GM18507 (cell line): ENCODE measurements around the gene PUS1.
"Not testable (repeated sequence)": the region's sequence is repeated elsewhere in the genome, so short reads cannot be mapped to it uniquely, and the experiment has no call there.

Source experiments
- DNase-seq: peaks from one replicate; pipeline ENCODE4 v3.0.0; 2011; ENCODE audit warnings: low read depth; ENCODE audit not compliant: insufficient read length; ENCODE audit errors: extremely low spot score
- FAIRE-seq: peaks from 2 replicates; lab custom pipeline; 2011; peaks lifted over from hg19 to GRCh38; lab: Jason Lieb, UNC

PUS1 gene

DNA sequence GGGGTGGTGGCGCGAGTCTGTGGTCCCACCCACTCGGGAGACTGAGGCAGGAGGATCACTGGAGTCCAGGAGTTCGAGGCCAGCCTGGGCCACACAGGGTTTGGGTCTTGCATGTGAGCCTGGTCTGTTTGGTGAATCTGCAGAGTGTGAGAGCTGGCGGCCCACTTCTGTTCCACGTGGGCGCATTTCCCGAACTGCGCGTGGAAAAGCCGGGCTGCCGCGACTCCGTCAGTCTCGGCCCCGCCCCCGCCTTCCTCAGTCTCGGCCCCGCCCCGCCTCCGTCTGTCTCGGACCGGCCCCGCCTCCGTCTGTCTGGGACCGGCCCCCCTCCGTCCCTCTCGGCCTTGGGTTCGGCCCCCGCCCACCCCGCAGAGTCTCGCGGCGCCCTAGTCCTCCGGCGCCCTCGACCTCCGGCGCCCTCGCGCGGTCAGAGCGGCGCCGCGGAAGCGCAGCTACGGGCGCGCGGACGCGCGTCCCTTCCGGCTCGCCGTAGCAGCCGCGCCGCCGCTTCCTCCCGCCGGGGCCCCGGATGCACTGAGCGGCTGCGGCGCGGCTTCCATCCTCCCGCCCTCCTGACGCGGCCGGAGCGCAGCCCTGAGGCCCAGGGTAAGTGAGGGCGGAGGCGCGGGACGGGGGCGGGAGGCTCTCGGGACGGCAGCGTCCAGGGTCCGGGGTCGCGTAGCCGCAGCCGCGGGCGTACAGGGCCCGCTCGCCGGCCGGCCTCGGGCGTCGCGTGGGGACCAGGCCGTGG, 20.5 kb downstream of the PUS1 start, which contains the start of gene EP400:
Gene EP400, plus strand, starts transcription at position 512 of the 751 bp plus-strand sequence. CDS start 10,678 bp downstream, outside the sequence.
- DNase-seq (peak; percentile 95), FAIRE-seq (peak; percentile 87)

DNA sequence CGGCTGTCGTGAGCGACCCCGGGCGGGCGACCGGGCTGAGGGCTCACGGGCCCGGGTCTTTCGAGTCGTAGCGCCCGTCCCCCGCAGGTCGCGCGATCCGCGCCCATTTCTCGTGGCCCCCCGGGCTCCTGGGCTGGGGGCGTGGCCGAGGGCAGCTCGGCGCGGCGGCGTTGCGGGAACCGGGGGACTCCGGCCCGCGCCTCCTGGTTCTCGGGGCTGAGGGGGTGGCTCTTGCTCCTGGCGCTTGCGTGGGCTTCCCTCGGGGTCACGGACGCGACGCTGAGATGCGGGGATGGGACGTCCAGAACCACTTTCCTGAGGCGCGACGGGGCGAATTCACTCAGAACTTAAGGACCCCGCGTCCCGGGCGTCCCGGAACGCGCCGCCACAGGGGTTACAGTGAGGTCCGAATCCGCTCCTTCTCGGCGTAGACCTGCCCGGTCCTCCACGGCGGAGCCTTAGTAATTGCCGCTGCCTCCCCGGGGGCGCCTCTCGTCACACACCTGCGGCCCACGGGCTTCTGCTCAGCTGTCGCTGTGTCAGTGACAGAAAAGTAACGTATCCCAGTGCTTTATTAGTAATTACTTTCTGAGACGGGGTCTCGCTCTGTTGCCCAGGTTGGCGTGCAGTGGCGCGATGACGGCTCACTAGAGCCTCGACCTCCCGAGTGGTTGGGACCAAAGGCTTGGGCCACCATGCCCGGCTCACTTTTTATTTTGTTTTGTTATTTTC, 21.3 kb downstream of the PUS1 start:
- DNase-seq (no peak), FAIRE-seq (no peak)

DNA sequence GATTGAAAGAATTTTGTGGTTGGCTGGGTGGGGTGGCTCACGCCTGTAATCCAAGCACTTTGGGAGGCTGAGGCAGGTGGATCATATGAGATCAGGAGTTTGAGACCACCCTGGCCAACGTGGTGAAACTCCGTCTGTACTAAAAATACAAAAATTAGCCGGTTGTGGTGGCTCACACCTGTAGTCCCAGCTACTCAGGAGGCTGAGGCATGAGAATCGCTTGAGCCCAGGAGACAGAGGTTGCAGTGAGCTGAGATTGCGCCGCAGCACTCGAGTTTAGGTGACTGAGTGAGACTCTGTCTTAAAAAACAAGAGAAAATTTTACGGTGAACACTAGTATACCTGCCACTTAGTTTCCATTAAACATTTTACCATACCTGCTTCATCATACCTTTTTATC, 24.7 kb downstream of the PUS1 start:
- FAIRE-seq, DNase-seq: not testable (repeated sequence)

DNA sequence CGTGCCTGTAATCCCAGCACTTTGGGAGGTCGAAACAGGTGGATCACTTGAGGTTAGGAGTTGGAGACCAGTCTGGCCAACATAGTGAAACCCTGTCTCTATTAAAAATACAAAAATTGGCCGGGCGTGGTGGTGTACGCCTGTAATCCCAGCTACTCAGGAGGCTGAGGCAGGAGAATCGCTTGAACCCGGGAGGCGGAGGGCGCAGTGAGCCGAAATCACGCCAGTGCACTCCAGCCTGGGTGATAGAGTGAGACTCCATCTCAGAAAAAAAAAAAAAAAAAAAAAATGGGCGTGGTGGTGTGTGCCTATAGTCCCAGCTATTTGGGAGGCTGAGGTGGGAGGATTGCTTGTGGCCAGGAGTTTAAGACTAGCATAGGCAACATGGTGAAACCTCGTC, 25.4 kb downstream of the PUS1 start:
- DNase-seq, FAIRE-seq: not testable (repeated sequence)

DNA sequence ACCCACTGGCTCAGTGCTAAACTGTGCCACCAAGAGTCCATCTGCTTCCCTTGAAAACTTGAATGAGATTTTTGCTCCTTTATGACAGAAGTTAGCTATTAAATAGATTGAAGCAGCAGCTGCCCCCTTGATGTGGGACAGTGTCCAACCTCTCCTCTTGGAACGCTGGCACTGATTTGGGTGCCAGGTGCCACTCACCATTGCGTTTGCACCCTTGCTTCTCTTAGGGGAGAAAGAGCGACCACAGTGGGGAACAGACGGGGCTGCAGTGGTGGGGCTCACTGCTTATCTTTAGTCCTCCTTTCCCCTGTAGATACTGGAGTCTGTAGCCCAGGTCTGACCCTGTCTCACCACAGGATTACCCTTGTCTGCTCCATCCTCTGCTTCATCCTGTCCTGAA, 30.0 kb downstream of the PUS1 start:
- no peak for DNase-seq
- no peak for FAIRE-seq

DNA sequence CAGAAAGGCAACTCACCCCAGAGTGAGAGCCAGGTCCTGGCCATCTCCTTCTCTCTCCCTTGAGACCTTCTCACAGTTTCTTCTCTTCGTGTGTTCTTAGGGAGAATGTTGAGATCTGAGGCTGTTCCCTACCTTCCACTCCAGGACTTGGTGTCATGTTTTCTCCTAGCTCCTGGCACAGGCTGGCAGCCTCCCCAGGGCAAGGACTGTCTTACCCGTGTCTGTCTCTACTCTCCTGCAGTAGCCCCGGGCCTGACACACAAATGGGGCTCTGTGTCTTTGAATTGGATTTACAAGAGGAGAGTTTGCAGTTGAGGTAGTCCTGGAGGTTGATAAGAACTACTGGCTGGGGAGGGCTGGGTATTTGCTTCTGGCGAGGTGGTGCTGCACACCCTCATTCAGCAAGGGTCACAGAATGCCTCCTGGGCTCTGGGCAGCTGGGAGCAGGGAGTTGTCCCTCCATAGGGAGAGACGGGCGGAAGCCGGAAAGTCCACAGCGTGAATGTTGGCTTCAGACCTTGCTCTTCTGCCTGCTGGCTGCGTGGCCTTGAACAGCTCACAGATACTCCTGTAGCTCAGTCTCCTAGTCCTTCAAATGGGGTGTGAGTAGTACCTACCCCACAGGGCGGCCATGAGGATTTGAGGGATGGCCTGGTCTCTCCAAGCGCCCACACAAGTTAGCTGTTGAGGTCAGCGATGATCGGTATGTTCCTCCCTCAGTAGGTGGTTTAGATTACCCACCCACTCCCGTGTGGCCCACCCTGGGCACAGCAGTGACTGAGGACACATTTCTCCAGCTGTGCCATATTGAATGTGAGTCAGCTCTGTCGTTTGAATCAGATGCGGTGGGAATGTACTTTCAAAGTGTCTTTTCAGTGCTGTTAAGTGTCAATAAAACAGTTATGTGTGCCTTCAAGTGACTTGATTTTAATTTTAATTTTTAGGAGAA, 30.8 kb downstream of the PUS1 start:
- FAIRE-seq (no peak), DNase-seq (no peak)

DNA sequence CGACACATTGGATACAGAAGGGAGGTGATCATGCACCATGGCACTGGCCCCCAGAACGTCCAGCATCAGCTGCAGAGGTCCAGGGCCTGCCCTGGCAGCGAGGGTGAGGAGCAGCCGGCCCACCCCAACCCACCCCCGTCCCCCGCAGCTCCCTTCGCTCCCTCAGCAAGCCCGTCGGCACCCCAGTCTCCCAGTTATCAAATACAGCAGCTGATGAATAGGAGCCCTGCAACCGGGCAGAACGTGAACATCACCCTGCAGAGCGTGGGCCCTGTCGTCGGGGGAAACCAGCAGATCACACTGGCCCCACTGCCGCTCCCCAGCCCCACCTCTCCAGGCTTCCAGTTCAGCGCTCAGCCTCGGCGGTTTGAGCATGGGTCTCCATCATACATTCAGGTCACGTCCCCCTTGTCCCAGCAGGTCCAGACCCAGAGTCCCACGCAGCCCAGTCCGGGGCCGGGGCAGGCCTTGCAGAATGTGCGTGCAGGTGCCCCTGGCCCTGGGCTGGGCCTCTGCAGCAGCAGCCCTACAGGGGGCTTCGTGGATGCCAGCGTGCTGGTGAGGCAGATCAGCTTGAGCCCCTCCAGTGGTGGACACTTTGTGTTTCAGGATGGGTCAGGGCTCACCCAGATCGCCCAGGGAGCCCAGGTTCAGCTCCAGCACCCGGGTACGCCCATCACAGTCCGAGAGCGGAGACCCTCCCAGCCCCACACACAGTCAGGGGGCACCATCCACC, 31.7 kb downstream of the PUS1 start:
- not testable (repeated sequence) for FAIRE-seq

DNA sequence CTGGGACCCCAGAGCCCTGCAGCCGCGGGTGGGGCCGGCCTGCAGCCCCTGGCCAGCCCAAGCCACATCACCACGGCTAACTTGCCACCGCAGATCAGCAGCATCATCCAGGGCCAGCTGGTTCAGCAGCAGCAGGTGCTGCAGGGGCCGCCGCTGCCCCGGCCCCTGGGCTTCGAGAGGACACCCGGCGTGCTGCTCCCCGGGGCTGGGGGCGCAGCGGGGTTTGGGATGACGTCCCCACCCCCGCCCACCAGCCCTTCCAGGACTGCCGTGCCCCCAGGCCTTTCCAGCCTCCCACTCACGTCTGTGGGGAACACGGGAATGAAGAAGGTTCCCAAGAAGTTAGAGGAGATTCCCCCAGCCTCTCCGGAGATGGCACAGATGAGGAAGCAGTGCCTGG, 32.3 kb downstream of the PUS1 start:
- not testable (repeated sequence) for FAIRE-seq, DNase-seq

More for the DNA sequence above, 31.7 kb downstream of the PUS1 start:
- DNase-seq = not testable (repeated sequence)

DNA sequence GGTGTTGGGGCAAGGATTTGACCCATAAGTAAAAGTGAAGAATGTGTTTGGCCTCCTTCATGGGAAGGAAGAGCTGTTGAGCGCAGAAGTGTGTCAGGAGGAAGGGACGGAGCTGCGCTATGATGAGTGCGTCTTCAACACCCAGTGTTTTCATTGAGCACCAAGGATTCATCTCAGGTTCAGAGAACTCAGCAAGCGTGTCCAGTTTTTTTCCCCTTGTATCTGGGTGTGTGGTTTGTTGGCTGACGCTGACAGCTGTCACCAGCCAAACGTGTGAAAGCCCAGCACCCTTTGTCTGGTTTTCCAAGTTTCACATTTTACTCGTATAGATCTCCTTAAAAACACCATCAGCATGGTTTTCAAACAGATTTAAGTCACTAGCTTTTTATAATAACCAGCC, 33.0 kb downstream of the PUS1 start:
- DNase-seq = no peak

DNA sequence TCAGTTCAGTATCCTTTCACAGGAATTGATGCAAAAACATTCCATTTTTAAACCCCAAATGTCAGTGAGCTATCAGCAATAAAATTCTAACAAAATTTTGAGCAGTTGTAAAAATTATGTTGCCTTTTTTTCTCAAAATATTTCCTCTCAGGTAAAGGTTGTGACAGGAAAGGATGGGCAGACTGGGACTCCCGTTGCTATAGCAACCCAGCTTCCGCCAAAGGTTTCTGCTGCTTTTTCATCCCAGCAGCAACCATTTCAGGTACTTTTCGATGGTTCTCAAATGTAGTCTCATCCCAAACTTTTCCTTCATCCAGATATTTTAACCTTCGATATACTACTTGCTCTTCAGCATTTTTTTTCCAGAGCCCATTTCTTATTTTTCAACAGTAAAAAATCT, 34.3 kb downstream of the PUS1 start:
- FAIRE-seq (no peak), DNase-seq (no peak)

More for the DNA sequence above, 33.0 kb downstream of the PUS1 start:
- no peak for FAIRE-seq

DNA sequence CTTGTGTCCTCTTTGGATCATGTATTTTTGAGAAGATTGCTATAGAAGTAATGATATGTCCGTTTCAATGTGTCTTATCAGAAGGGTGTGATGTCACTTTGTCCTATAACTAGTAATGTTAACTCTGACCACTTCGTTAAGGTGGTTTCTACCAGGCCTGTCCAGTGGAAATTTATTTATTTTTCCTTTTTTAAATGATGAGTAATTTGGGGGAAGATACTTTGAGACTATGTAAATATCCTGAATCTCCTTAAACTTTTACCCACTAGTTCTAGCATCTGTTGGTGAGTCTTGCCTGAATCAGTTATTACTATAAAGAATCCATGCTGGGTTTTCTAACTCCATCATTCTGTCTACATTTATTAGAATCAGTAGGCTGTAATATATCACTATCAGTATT, 36.0 kb downstream of the PUS1 start:
- no peak for FAIRE-seq
- DNase-seq = no peak

DNA sequence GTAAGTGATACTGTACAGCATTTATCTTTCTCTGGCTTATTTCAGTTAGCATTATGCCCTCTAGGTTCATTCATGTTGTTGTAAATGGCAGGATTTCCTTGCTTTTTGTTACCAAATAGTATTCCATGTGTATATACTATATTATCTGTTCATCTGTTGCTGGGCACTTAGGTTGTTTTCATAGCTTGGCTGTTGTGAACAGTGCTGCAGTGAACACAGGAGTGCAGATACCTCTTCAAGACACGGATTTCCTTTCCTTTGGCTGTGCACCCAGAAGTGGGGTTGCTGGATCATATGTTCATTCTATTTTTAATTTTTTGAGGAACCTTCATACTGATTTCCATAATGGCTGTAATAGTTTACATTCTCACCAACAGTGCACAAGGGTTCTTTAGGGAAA, 42.1 kb downstream of the PUS1 start:
- FAIRE-seq (no peak), DNase-seq (no peak)

DNA sequence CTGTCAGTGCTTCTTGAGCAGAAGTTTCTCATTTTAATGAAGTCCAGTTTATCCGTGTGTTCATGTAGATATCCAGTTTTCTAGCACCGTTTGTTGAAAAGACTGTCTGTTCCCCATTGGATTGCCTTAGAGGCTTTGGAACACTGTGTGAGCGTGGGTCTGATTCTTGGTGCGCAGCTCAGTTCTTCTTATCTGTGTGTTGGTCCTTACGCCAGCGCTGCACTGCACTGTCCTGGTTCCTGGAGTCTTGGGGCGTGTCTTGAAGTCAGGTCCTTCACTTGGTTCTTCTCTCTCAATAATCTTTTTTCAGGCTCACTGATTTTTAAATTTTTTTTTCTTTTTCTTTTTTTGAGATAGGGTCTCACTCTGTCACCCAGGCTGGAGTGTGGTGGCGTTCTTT, 46.2 kb downstream of the PUS1 start:
- FAIRE-seq (no peak), DNase-seq (no peak)

DNA sequence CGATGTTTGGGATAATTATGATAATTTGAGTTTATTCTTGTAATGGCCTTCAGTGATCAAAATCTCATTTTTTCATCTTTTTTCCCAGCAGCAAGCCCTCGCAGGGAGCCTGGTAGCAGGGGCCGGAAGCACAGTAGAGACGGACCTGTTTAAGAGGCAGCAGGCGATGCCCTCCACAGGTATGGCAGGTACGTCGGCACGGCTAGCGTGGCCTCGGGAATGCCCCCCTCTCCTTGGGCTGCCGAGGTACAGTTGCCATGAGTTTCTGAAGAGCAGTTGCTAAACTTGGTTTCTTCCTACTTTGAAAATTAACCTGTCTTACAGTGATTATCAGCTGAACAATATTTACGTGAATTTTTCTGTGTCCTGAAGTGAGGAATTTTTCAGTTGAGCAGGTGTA, 50.5 kb downstream of the PUS1 start:
- DNase-seq (no peak), FAIRE-seq (no peak)

DNA sequence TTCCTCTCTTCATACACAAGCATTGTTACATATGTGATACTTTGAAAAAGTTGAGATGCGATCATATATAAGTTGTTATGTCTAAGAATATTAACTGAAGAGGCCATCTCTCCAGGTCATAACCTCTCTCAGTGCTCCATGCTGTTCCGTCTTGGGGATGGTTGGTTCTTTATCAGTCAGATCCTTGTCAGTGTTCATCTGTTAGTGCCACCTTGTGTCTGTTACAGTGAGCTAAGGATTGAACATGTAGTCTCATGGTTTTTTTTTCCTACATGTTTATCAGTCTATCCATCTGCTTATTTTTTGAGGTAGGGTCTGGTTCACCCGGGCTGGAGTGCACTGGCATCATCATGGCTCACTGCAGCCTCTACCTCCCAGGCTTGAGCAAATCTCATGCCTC, 51.2 kb downstream of the PUS1 start:
- FAIRE-seq (no peak), DNase-seq (no peak)

DNA sequence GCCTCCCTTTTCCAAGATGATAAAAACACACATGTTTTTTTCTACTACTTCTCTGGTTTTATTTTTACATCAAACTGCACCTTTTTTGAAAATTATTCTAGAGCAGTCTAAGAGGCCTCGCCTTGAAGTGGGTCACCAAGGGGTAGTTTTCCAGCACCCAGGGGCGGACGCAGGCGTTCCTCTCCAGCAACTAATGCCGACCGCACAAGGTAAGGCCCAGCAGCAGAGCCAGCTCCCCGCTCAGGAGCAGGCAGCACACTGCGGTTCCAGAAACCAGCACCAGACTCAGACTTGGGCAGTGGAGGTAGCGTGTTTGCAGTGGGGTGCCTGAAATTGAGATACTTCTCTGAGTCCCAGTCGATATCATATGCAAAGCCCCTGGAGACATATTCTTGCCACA, 52.3 kb downstream of the PUS1 start:
- no peak for FAIRE-seq
- no peak for DNase-seq

DNA sequence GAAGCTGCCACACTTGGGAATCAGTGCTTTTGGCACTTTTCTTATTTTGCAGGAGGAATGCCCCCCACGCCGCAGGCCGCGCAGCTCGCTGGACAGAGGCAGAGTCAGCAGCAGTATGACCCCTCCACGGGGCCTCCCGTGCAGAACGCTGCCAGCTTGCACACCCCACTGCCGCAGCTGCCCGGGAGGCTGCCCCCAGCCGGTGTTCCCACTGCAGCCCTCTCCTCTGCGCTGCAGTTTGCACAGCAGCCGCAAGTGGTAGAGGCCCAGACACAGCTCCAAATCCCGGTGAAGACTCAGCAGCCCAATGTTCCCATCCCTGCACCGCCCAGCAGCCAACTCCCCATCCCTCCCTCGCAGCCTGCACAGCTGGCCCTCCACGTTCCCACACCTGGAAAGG, 53.0 kb downstream of the PUS1 start:
- FAIRE-seq (no peak), DNase-seq (no peak)

DNA sequence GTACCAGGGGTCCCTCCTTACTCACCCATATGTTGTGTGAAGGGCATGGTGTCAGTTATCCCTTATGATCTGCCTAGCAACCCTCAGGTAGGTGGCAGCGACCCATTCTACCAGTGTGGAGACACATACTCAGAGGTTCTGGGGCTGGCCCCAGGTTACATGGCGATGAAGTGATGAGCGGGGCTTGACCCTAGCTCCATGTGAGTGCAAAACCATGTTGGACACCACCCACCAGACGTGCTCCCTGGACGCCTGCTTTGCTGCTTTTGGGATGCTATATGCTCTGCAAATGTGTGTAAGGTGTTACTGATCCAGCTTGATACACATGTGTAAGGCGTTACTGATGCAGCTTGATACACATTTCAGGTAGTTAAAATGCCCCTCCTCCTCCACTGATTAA, 54.0 kb downstream of the PUS1 start:
- FAIRE-seq (no peak), DNase-seq (no peak)

DNA sequence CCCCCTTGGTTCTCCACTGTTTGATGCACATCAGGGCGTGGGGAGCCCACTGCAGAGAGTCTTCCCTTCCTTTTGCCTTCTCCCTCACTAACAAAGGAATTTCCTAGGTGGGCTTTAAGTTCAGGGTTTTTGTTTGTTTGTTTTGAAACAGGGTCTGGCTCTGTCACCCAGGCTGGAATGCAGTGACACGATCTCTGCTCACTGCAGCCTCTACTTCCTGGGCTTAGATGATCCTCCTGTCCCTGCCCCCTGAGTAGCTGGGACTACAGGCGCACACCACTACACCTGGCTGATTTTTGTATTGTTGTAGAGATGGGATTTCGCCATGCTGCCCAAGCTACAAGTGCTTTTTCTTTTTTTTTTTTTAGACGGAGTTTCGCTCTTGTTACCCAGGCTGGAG, 54.5 kb downstream of the PUS1 start:
- FAIRE-seq (no peak), DNase-seq (no peak)
